ENCODE data around the gene KANK2. TPM values are rescaled to one million over a fixed set of nuclear protein-coding genes. Genes with fewer than 3 reads are reported as not detected.

Gene KANK2
- total RNA-seq, 1 experiment from 2014 or later: 35.1 TPM

DNA sequence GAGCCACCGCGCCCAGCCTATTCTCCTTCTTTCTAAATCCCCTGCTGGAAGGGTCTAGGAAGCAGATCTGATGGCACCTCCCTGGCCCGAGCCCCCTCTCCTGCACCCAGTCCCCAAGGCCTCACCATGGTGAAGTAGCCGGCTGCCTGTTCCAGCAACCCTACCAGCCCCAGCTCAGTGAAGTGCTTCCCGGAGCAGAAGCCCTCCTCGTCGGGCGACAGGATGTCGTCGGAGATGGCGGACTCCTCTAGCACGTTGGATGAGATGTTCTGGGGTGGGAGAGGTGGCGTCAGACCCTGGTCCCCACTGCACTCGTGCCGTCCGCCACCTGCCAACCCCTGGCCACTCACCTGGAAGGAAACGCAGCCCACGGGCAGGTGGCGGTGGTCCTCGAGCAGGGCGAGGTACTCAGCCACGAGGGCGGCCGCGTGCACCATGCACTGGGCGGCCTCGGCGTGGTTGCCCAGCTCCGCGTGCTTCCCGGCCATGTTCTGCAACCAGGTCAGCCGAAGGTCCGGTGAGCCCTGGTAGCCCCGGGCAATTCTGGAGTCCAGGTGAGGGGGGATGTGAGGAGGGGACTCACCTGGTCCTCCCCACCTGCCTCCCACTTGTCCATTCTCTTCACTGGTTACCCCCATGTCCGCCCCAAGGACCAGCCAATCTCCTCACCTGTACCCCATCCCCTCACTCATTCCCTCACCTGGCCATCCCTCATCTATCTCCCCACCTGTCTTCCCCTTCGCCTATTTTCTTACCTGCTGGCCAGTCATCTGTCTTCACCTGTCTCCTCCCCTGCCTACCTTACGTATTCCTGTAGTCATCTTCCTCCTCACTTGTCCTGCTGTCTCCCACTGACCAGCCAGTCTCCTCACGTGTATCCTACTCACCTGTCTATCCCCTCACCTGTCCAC is 11.5 kb upstream of the KANK2 start:
- Mint-ChIP-seq H3K27me3 (ENCODE audit: low read depth) (no peaks in the 10 kb centered on the region), H3K9me3 (no peaks in the 10 kb centered on the region), H3K27ac (no peak overlapping the region), H3K4me3 (no peak overlapping the region), H3K36me3 (peaks cover 6% of the 10 kb centered on the region; the same call in 1 of the 2 replicates), H3K4me1 (no peaks in the 10 kb centered on the region)
- ATAC-seq: no peak
- TF ChIP-seq PRRX2 (CRISPR knock-in tag; IDR thresholded peaks at IDR 0.05): no peak
- TF ChIP-seq, protein P1, sequence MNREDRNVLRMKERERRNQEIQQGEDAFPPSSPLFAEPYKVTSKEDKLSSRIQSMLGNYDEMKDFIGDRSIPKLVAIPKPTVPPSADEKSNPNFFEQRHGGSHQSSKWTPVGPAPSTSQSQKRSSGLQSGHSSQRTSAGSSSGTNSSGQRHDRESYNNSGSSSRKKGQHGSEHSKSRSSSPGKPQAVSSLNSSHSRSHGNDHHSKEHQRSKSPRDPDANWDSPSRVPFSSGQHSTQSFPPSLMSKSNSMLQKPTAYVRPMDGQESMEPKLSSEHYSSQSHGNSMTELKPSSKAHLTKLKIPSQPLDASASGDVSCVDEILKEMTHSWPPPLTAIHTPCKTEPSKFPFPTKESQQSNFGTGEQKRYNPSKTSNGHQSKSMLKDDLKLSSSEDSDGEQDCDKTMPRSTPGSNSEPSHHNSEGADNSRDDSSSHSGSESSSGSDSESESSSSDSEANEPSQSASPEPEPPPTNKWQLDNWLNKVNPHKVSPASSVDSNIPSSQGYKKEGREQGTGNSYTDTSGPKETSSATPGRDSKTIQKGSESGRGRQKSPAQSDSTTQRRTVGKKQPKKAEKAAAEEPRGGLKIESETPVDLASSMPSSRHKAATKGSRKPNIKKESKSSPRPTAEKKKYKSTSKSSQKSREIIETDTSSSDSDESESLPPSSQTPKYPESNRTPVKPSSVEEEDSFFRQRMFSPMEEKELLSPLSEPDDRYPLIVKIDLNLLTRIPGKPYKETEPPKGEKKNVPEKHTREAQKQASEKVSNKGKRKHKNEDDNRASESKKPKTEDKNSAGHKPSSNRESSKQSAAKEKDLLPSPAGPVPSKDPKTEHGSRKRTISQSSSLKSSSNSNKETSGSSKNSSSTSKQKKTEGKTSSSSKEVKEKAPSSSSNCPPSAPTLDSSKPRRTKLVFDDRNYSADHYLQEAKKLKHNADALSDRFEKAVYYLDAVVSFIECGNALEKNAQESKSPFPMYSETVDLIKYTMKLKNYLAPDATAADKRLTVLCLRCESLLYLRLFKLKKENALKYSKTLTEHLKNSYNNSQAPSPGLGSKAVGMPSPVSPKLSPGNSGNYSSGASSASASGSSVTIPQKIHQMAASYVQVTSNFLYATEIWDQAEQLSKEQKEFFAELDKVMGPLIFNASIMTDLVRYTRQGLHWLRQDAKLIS (CRISPR knock-in tag; IDR thresholded peaks at IDR 0.05; ENCODE audit: borderline replicate concordance): no peak
- no peak for TF ChIP-seq TCF7 (CRISPR knock-in tag; IDR thresholded peaks at IDR 0.05; ENCODE audit: low read depth)
- no peak for TF ChIP-seq JAZF1 (CRISPR knock-in tag; IDR thresholded peaks at IDR 0.05)
- no peak for TF ChIP-seq ATF3 (CRISPR knock-in tag; conservative IDR thresholded peaks at IDR 0.05)
- TF ChIP-seq IRF2 (CRISPR knock-in tag; IDR thresholded peaks at IDR 0.05; ENCODE audit: borderline replicate concordance, low read depth): no peak
- DNase-seq (ENCODE audit: low spot score): no peak
- CTCF ChIA-PET: no interaction called here
- POLR2A ChIA-PET: no interaction called here

DNA sequence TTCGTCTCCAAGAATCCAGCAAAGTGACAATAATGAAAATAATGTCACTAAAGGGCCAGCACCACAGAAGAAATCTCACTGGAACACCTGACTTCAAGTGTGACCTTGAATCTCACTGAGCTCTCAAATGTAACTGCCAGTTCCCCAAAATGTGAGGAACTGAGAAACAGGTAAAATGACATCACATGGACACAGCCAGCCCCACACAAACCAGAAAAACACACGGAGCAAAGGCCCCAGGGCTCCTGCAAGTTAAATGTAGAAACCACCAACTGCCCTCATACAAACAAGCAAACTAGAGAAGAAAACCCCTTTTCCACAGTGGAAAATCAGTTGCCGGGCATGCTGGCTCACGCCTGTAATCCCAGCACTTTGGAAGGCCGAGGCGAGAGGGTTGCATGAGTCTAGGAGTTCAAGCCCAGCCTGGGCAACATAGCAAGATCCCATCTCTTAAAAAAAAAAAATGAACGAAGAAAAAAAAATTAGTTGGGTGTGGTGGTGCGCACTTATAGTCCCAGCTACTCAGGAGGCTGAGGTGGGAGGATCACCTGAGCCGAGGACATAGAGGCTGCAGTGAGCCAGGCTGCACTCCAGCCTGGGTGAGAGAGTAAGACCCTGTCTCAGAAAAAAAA is 8.7 kb upstream of the KANK2 start:
- Mint-ChIP-seq H3K9me3 (no peaks in the 10 kb centered on the region), H3K4me1 (0 out of 2 replicates have a peak, but pooled peaks cover 3% of the 10 kb centered on the region), H3K27ac (no peak overlapping the region), H3K36me3 (no peaks in the 10 kb centered on the region; the same call in 1 of the 2 replicates), H3K4me3 (no peak overlapping the region), H3K27me3 (ENCODE audit: low read depth) (no peaks in the 10 kb centered on the region)
- CTCF ChIA-PET: interaction anchor here (0.9 kb wide), 1 partner anchor 37 kb away, joined by 3 read pairs; no protein-coding TSS in a partner anchor
- no peak for TF ChIP-seq ZNF281 (CRISPR knock-in tag; IDR thresholded peaks at IDR 0.05)
- TF ChIP-seq FOXK1 (CRISPR knock-in tag; IDR thresholded peaks at IDR 0.05): no peak
- TF ChIP-seq, protein P2, sequence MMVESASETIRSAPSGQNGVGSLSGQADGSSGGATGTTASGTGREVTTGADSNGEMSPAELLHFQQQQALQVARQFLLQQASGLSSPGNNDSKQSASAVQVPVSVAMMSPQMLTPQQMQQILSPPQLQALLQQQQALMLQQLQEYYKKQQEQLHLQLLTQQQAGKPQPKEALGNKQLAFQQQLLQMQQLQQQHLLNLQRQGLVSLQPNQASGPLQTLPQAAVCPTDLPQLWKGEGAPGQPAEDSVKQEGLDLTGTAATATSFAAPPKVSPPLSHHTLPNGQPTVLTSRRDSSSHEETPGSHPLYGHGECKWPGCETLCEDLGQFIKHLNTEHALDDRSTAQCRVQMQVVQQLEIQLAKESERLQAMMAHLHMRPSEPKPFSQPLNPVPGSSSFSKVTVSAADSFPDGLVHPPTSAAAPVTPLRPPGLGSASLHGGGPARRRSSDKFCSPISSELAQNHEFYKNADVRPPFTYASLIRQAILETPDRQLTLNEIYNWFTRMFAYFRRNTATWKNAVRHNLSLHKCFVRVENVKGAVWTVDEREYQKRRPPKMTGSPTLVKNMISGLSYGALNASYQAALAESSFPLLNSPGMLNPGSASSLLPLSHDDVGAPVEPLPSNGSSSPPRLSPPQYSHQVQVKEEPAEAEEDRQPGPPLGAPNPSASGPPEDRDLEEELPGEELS (CRISPR knock-in tag; IDR thresholded peaks at IDR 0.05): no peak
- TF ChIP-seq MYBL2 (CRISPR knock-in tag; IDR thresholded peaks at IDR 0.05): no peak
- TF ChIP-seq HMGA2 (CRISPR knock-in tag; IDR thresholded peaks at IDR 0.05): no peak
- no peak for TF ChIP-seq ELF4 (CRISPR knock-in tag; IDR thresholded peaks at IDR 0.05; ENCODE audit: low read depth)
- no peak for TF ChIP-seq ZNF532 (CRISPR knock-in tag; IDR thresholded peaks at IDR 0.05; ENCODE audit: borderline replicate concordance)
- no peak for TF ChIP-seq GABPB1 (CRISPR knock-in tag; IDR thresholded peaks at IDR 0.05)
- no peak for ATAC-seq
- POLR2A ChIA-PET: no interaction called here
- DNase-seq (ENCODE audit: low spot score): no peak
